ENCODE data around the gene RNU6-9.
"Not testable (repeated sequence)": the region's sequence is repeated elsewhere in the genome, so short reads cannot be mapped to it uniquely, and the experiment has no call there.

Gene RNU6-9

GRCh38 chr19:850979-851335 lies 42.3 kb upstream of the RNU6-9 start:
- Histone ChIP-seq H3K27ac (ENCODE audit: low read length) (no peak overlapping the region), H3K4me3 (ENCODE audit: low read length) (no peak overlapping the region), H3K4me2 (ENCODE audit: low read length) (no peak overlapping the region), H3K36me3 (replicated peaks; ENCODE audit: low read depth, low read length) (no peaks in the 10 kb centered on the region), H2AFZ (ENCODE audit: low read depth, low read length) (no peak overlapping the region), H3K9ac (ENCODE audit: low read length) (no peak overlapping the region), H4K20me1 (ENCODE audit: insufficient read depth, low read length) (no peaks in the 10 kb centered on the region), H3K9me3 (ENCODE audit: insufficient read depth, low read length) (no peaks in the 10 kb centered on the region), H3K4me1 (ENCODE audit: low read length) (peaks cover 2% of the 10 kb centered on the region; the same call in 1 of the 2 replicates), H3K79me2 (ENCODE audit: low read length) (no peaks in the 10 kb centered on the region), H3K27me3 (ENCODE audit: low read depth, low read length) (peaks cover 21% of the 10 kb centered on the region; the same call in 1 of the 2 replicates)
- TF ChIP-seq, protein P1, sequence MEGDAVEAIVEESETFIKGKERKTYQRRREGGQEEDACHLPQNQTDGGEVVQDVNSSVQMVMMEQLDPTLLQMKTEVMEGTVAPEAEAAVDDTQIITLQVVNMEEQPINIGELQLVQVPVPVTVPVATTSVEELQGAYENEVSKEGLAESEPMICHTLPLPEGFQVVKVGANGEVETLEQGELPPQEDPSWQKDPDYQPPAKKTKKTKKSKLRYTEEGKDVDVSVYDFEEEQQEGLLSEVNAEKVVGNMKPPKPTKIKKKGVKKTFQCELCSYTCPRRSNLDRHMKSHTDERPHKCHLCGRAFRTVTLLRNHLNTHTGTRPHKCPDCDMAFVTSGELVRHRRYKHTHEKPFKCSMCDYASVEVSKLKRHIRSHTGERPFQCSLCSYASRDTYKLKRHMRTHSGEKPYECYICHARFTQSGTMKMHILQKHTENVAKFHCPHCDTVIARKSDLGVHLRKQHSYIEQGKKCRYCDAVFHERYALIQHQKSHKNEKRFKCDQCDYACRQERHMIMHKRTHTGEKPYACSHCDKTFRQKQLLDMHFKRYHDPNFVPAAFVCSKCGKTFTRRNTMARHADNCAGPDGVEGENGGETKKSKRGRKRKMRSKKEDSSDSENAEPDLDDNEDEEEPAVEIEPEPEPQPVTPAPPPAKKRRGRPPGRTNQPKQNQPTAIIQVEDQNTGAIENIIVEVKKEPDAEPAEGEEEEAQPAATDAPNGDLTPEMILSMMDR (IDR thresholded peaks at IDR 0.05; ENCODE audit: low read depth, low read length), result no peak
- no peak for TF ChIP-seq EZH2phosphoT487 (IDR thresholded peaks at IDR 0.05; ENCODE audit: low read depth)

DNA sequence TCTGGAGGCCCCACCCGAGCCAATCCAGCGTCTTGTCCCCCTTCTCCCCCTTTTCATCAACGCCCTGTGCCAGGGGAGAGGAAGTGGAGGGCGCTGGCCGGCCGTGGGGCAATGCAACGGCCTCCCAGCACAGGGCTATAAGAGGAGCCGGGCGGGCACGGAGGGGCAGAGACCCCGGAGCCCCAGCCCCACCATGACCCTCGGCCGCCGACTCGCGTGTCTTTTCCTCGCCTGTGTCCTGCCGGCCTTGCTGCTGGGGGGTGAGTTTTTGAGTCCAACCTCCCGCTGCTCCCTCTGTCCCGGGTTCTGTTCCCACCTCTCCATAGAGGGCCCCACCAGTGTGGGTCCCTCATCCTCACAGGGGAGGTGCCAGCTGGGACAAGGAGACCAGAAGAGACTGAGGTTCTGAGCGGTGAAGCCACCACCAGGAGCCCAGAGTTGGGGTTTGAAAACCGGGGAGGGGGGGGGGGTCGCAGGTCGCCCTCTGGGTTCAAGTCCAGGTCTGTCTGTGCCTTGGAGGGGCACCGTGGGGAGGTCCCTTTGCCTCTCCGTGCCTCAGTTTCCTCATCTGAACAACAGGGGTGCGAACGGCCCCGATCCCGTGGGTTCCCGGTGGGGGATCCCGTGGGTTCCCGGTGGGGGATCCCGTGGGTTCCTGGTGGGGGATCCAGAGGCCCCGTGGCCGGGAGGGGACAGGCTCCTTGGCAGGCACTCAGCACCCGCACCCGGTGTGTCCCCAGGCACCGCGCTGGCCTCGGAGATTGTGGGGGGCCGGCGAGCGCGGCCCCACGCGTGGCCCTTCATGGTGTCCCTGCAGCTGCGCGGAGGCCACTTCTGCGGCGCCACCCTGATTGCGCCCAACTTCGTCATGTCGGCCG lies 40.9 kb upstream of the RNU6-9 start, which contains the start of gene ELANE:
TSS of gene ELANE (plus strand) at position 168 of the 878 bp plus-strand sequence. CDS start at position 194, 26 bp downstream.
- Histone ChIP-seq H4K20me1 (ENCODE audit: insufficient read depth, low read length) (no peaks in the 10 kb centered on the region), H3K9me3 (ENCODE audit: insufficient read depth, low read length) (no peaks in the 10 kb centered on the region), H3K79me2 (ENCODE audit: low read length) (no peaks in the 10 kb centered on the region), H3K9ac (ENCODE audit: low read length) (no peak within 1 kb of the TSS), H3K27me3 (ENCODE audit: low read depth, low read length) (peaks cover 21% of the 10 kb centered on the region; the same call in 1 of the 2 replicates), H2AFZ (ENCODE audit: low read depth, low read length) (no peak within 1 kb of the TSS), H3K4me2 (ENCODE audit: low read length) (no peak within 1 kb of the TSS), H3K36me3 (replicated peaks; ENCODE audit: low read depth, low read length) (no peaks in the 10 kb centered on the region), H3K27ac (ENCODE audit: low read length) (no peak within 1 kb of the TSS), H3K4me3 (ENCODE audit: low read length) (no peak within 1 kb of the TSS), H3K4me1 (ENCODE audit: low read length) (no peaks in the 10 kb centered on the region; the same call in 1 of the 2 replicates)
- TF ChIP-seq EZH2phosphoT487 (IDR thresholded peaks at IDR 0.05; ENCODE audit: low read depth), result no peak
- TF ChIP-seq, protein P1 (IDR thresholded peaks at IDR 0.05; ENCODE audit: low read depth, low read length), result no peak

DNA sequence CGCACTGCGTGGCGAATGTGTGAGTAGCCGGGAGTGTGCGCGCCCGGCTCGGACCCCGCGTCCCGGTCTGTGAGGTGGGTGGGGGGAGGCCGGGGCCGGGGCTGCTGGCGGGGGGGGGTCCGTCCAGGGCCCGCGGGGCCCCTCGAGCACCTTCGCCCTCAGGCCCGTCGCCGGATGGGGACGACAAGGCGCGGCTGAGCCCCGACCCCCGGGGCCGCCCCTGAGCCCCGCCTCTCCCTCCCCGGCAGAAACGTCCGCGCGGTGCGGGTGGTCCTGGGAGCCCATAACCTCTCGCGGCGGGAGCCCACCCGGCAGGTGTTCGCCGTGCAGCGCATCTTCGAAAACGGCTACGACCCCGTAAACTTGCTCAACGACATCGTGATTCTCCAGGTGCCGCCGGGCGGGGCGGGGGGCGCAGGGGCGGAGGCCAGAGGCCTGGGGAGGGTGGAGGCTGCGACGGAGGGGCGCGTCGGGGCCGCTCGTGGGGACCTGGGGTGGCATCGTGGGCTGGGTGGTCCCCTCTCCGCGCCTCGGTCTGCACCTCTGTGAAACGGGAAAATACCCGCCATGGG lies 40.2 kb upstream of the RNU6-9 start:
- no peak overlapping the region for H3K4me2 ChIP-seq (ENCODE audit: low read length)
- H3K27me3 ChIP-seq (ENCODE audit: low read depth, low read length), result peaks cover 15% of the 10 kb centered on the region; the same call in 1 of the 2 replicates
- H3K9ac ChIP-seq (ENCODE audit: low read length), result no peak overlapping the region
- H3K36me3 ChIP-seq (replicated peaks; ENCODE audit: low read depth, low read length), result no peaks in the 10 kb centered on the region
- no peaks in the 10 kb centered on the region; the same call in 1 of the 2 replicates for H3K4me1 ChIP-seq (ENCODE audit: low read length)
- H3K27ac ChIP-seq (ENCODE audit: low read length), result no peak overlapping the region
- no peaks in the 10 kb centered on the region for H4K20me1 ChIP-seq (ENCODE audit: insufficient read depth, low read length)
- no peak overlapping the region for H2AFZ ChIP-seq (ENCODE audit: low read depth, low read length)
- no peaks in the 10 kb centered on the region for H3K9me3 ChIP-seq (ENCODE audit: insufficient read depth, low read length)
- TF ChIP-seq, protein P1 (IDR thresholded peaks at IDR 0.05; ENCODE audit: low read depth, low read length), result no peak
- no peak for TF ChIP-seq EZH2phosphoT487 (IDR thresholded peaks at IDR 0.05; ENCODE audit: low read depth)
- no peak overlapping the region for H3K4me3 ChIP-seq (ENCODE audit: low read length)
- H3K79me2 ChIP-seq (ENCODE audit: low read length), result no peaks in the 10 kb centered on the region

DNA sequence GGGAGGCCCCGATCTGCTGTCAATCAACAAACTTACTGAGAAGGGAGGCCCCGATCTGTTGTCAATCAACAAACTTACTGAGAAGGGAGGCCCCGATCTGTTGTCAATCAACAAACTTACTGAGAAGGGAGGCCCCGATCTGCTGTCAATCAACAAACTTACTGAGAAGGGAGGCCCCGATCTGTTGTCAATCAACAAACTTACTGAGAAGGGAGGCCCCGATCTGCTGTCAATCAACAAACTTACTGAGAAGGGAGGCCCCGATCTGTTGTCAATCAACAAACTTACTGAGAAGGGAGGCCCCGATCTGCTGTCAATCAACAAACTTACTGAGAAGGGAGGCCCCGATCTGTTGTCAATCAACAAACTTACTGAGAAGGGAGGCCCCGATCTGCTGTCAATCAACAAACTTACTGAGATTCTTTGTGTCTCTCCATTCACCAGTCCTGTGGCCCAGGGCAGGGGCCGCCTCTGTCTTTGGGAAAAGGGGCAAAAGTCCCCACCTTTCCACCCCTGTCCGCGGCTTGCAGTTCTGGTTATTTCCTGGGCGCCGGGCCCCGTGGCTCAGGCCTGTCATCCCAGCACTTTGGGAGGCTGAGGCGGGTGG lies 39.6 kb upstream of the RNU6-9 start:
- H3K27me3 ChIP-seq (ENCODE audit: low read depth, low read length); H4K20me1 ChIP-seq (ENCODE audit: insufficient read depth, low read length); H3K9me3 ChIP-seq (ENCODE audit: insufficient read depth, low read length); H3K9ac ChIP-seq (ENCODE audit: low read length); H3K79me2 ChIP-seq (ENCODE audit: low read length); H3K36me3 ChIP-seq (replicated peaks; ENCODE audit: low read depth, low read length); H3K27ac ChIP-seq (ENCODE audit: low read length); H3K4me1 ChIP-seq (ENCODE audit: low read length); H3K4me3 ChIP-seq (ENCODE audit: low read length); H2AFZ ChIP-seq (ENCODE audit: low read depth, low read length); H3K4me2 ChIP-seq (ENCODE audit: low read length): not testable (repeated sequence)

Measured in OCI-LY3 (cell line).